ENCODE measurements around the gene RNU1-4. TPM values are rescaled to one million over a fixed set of nuclear protein-coding genes. Genes with fewer than 3 reads are reported as not detected.
"Not testable (repeated sequence)": the region's sequence is repeated elsewhere in the genome, so short reads cannot be mapped to it uniquely, and the experiment has no call there.

Gene RNU1-4
- total RNA-seq, 1 donor from 2014 or later, result 2,859 TPM

- no peaks in the 10 kb centered on the region for H3K36me3 Mint-ChIP-seq (ENCODE audit: unreplicated experiment)
- no peak overlapping the region for H3K4me3 Mint-ChIP-seq (ENCODE audit: unreplicated experiment)
- no peak for TF ChIP-seq CTCF (IDR thresholded peaks at IDR 0.05)
- peak; percentile 91 for DNase-seq (ENCODE audit: extremely low spot score, unreplicated experiment)
- H3K4me1 Mint-ChIP-seq (ENCODE audit: unreplicated experiment), result no peaks in the 10 kb centered on the region
- H3K27me3 Mint-ChIP-seq (ENCODE audit: unreplicated experiment), result peaks cover 16% of the 10 kb centered on the region
- H3K9me3 Mint-ChIP-seq (ENCODE audit: unreplicated experiment), result no peaks in the 10 kb centered on the region
- no peak overlapping the region for H3K27ac Mint-ChIP-seq (ENCODE audit: unreplicated experiment)
Observed at GRCh38 chr1:16724718-16725438, 15.4 kb upstream of the RNU1-4 start.

GRCh38 chr1:16725439-16726245 lies 14.7 kb upstream of the RNU1-4 start:
- not testable (repeated sequence) for DNase-seq (ENCODE audit: extremely low spot score, unreplicated experiment); H3K4me3 Mint-ChIP-seq (ENCODE audit: unreplicated experiment); H3K4me1 Mint-ChIP-seq (ENCODE audit: unreplicated experiment); H3K9me3 Mint-ChIP-seq (ENCODE audit: unreplicated experiment); H3K36me3 Mint-ChIP-seq (ENCODE audit: unreplicated experiment); H3K27ac Mint-ChIP-seq (ENCODE audit: unreplicated experiment)
- peaks cover 15% of the 10 kb centered on the region for H3K27me3 Mint-ChIP-seq (ENCODE audit: unreplicated experiment)

GRCh38 chr1:16727190-16728111 lies 12.9 kb upstream of the RNU1-4 start:
- DNase-seq (ENCODE audit: extremely low spot score, unreplicated experiment), result peak; percentile 91
- Mint-ChIP-seq H3K27ac (ENCODE audit: unreplicated experiment) (no peak overlapping the region), H3K9me3 (ENCODE audit: unreplicated experiment) (no peaks in the 10 kb centered on the region), H3K4me1 (ENCODE audit: unreplicated experiment) (no peaks in the 10 kb centered on the region), H3K36me3 (ENCODE audit: unreplicated experiment) (no peaks in the 10 kb centered on the region), H3K4me3 (ENCODE audit: unreplicated experiment) (no peak overlapping the region), H3K27me3 (ENCODE audit: unreplicated experiment) (peaks cover 4% of the 10 kb centered on the region)
- no peak for TF ChIP-seq CTCF (IDR thresholded peaks at IDR 0.05)

- not testable (repeated sequence) for H3K27ac Mint-ChIP-seq (ENCODE audit: unreplicated experiment); DNase-seq (ENCODE audit: extremely low spot score, unreplicated experiment); H3K4me3 Mint-ChIP-seq (ENCODE audit: unreplicated experiment); H3K27me3 Mint-ChIP-seq (ENCODE audit: unreplicated experiment); H3K4me1 Mint-ChIP-seq (ENCODE audit: unreplicated experiment); H3K36me3 Mint-ChIP-seq (ENCODE audit: unreplicated experiment); H3K9me3 Mint-ChIP-seq (ENCODE audit: unreplicated experiment)
Observed at GRCh38 chr1:16728243-16728949, 11.9 kb upstream of the RNU1-4 start.

DNA sequence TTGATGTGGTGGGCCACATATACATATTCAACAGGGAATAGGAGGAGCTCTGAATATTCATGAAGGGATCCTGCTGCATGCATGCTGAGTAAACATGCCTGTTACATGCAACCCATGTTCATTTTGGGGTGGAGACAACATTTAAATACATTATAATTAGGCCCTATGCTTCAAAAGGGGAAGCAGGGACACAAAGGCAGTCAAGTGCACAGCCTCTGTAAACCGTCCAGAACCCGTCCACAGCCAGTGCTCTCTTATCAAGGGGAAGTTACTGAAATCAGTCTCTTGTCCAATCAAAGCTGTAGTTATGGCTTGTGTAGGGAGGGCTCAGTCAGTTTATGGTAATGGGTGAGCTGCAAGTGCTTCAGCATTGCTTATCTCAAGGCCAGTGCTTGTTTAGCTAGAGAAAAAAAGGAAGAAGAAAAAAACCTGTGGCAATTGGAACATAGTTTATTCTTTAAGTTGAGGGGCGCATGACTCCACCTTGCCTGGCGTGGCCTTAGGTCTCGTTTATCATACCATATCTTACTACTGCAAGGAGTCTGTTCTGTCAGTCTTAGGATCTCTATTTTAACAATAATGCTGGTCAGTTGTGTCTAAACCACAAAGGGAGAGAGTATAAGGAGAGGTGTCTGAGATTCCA lies 7.9 kb upstream of the RNU1-4 start:
- DNase-seq (ENCODE audit: extremely low spot score, unreplicated experiment); H3K27ac Mint-ChIP-seq (ENCODE audit: unreplicated experiment); H3K36me3 Mint-ChIP-seq (ENCODE audit: unreplicated experiment); H3K4me1 Mint-ChIP-seq (ENCODE audit: unreplicated experiment); H3K27me3 Mint-ChIP-seq (ENCODE audit: unreplicated experiment); H3K4me3 Mint-ChIP-seq (ENCODE audit: unreplicated experiment); H3K9me3 Mint-ChIP-seq (ENCODE audit: unreplicated experiment): not testable (repeated sequence)

DNA sequence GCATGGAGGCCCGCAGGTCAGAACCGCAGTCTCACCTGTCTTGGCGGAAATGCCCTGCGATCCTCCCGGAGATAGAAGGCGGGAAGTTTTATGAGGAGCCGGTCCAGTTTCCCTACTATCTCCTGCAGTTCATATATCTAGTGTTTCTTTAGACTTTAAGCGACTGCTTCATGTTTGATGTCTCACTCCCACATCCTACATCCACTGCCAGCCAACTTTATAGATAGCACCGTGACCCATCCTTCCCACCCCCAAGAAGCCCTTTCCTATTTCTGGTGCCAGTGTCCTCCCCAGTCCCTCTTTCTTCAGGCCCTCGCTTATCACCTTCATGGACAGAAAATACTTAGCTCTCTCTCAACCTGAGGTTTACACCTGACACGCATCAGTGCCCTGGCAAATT lies 914 bp downstream of the RNU1-4 start:
- not testable (repeated sequence) for H3K4me3 Mint-ChIP-seq (ENCODE audit: unreplicated experiment); H3K27me3 Mint-ChIP-seq (ENCODE audit: unreplicated experiment); DNase-seq (ENCODE audit: extremely low spot score, unreplicated experiment); H3K27ac Mint-ChIP-seq (ENCODE audit: unreplicated experiment); H3K9me3 Mint-ChIP-seq (ENCODE audit: unreplicated experiment); H3K36me3 Mint-ChIP-seq (ENCODE audit: unreplicated experiment); H3K4me1 Mint-ChIP-seq (ENCODE audit: unreplicated experiment)

DNA sequence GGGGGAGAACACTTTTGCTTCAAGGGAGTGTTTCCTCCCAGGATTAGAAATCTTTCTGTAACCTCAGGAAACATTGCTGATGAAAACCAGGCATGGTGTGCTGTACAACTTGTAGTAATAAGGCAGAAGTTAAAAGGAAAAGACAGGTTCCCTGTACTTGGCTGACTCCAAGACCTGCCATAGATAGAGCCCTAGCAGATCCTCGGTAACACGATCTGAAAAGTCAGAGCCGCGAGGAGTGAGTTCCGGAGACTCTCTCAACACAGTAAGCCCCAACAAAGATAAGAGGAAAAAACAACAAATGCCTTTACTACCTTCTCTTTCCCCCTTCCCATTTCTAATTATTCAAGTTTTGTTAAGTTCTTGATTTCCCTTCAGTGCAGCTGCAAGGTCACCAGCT lies 7.3 kb downstream of the RNU1-4 start:
- not testable (repeated sequence) for H3K27ac Mint-ChIP-seq (ENCODE audit: unreplicated experiment); H3K4me1 Mint-ChIP-seq (ENCODE audit: unreplicated experiment); H3K36me3 Mint-ChIP-seq (ENCODE audit: unreplicated experiment); H3K9me3 Mint-ChIP-seq (ENCODE audit: unreplicated experiment); DNase-seq (ENCODE audit: extremely low spot score, unreplicated experiment); H3K27me3 Mint-ChIP-seq (ENCODE audit: unreplicated experiment); H3K4me3 Mint-ChIP-seq (ENCODE audit: unreplicated experiment)

- H3K4me3 Mint-ChIP-seq (ENCODE audit: unreplicated experiment); H3K36me3 Mint-ChIP-seq (ENCODE audit: unreplicated experiment); H3K27ac Mint-ChIP-seq (ENCODE audit: unreplicated experiment); H3K4me1 Mint-ChIP-seq (ENCODE audit: unreplicated experiment); DNase-seq (ENCODE audit: extremely low spot score, unreplicated experiment); H3K9me3 Mint-ChIP-seq (ENCODE audit: unreplicated experiment); H3K27me3 Mint-ChIP-seq (ENCODE audit: unreplicated experiment): not testable (repeated sequence)
Observed at GRCh38 chr1:16748710-16749109, 8.4 kb downstream of the RNU1-4 start.

All from osteocyte (in vitro differentiated cells).